Gastroesophageal sphincter (tissue), 3 donors: Measurements from ENCODE around the gene YOD1.

Source experiments
- CTCF ChIP-seq, 4 experiments: fragments of 200-600 bp in 2 of 4; fragments of 450-650 bp in 2 of 4; sonication (generic) in 1 of 4; IDR thresholded peaks; one replicate each; pipeline ENCODE4 v1.5.1; 2017 to 2019; ENCODE audit warnings: antibody characterized with exemption in 4 of 4, mild to moderate bottlenecking in 2 of 4, moderate library complexity in 2 of 4
- POLR2A ChIP-seq, 2 donors: fragments of 450-650 bp; IDR thresholded peaks; one replicate each; pipeline ENCODE4 v1.6.1; 2017; ENCODE audit warnings: antibody characterized with exemption in 2 of 2, mild to moderate bottlenecking in 2 of 2, moderate library complexity in 1 of 2
- POLR2AphosphoS5 ChIP-seq: sonication (generic); formaldehyde crosslinking; IDR thresholded peaks from one replicate; pipeline ENCODE4 v1.6.1; 2017; ENCODE audit warnings: antibody characterized with exemption

GRCh38 chr1:207009182-207009850, 41.7 kb downstream of the YOD1 start:
- TF ChIP-seq POLR2A (IDR thresholded peaks at IDR 0.05) (no peak), CTCF (IDR thresholded peaks at IDR 0.05) (no peak), POLR2AphosphoS5 (no peak)
